Heart right ventricle (tissue), 16 donors: ENCODE results near the gene CERS6. TPM values are rescaled to one million over a fixed set of nuclear protein-coding genes. Genes with fewer than 3 reads are reported as not detected.

ENCODE experiments used
- ATAC-seq, 8 donors: fragments of 200-7000 bp; cut with Tn5 transposase; one replicate each; pipeline ENCODE4 v1.9.1; 2020; ENCODE audit warnings: mild to moderate bottlenecking in 8 of 8, moderate library complexity in 8 of 8, moderate number of reproducible peaks in 1 of 8
- DNase-seq, 2 donors: peaks; one replicate each; pipeline ENCODE4 v3.0.0-alpha.2; 2020
- H3K27ac ChIP-seq, 10 donors: fragments of 200-600 bp; sonication (generic) in 2 of 10; one replicate each; pipeline versions ENCODE4 v1.5.0 to v1.8.0; 2020 to 2022; ENCODE audit warnings: mild to moderate bottlenecking in 3 of 10
- H3K27me3 ChIP-seq, 7 donors: fragments of 200-600 bp; one replicate each; pipeline ENCODE4 v1.8.0; 2021 to 2022; ENCODE audit warnings: mild to moderate bottlenecking in 2 of 7
- H3K36me3 ChIP-seq, 9 donors: fragments of 200-600 bp; sonication (generic) in 1 of 9; one replicate each; pipeline versions ENCODE4 v1.5.0 to v1.8.0; 2020 to 2022; ENCODE audit warnings: mild to moderate bottlenecking in 2 of 9
- H3K4me1 ChIP-seq, 9 donors: fragments of 200-600 bp; sonication (generic) in 1 of 9; one replicate each; pipeline versions ENCODE4 v1.5.0 to v1.8.0; 2020 to 2022; ENCODE audit warnings: mild to moderate bottlenecking in 4 of 9
- H3K4me3 ChIP-seq, 10 donors: fragments of 200-600 bp; sonication (generic) in 2 of 10; one replicate each; pipeline versions ENCODE4 v1.5.0 to v1.8.0; 2020 to 2022; ENCODE audit warnings: mild to moderate bottlenecking in 7 of 10, moderate library complexity in 2 of 10
- H3K9me3 ChIP-seq, 11 donors: fragments of 200-600 bp in 10 of 11; sonication (generic) in 2 of 11; one replicate each; pipeline versions ENCODE4 v1.5.0 to v1.8.0; 2013 to 2022; ENCODE audit warnings: mild to moderate bottlenecking in 2 of 11, control low read depth in 1 of 11, moderate library complexity in 1 of 11
- WGBS, 2 donors: extraction: QIAGEN DNeasy Blood & Tissue Kit; methylation state at CpG; one replicate each; pipeline ENCODE4 v1.1.7; 2013; ENCODE audit warnings: inconsistent platforms in 1 of 2; 5-methylcytosine and 5-hydroxymethylcytosine counted together
- intact Hi-C, 10 donors: fragments of 100-400 bp; cut with DNase I; formaldehyde crosslinking; loops; one replicate each; pipeline versions ENCODE4 v1.11.1 to v1.14.2; 2022
- polyA plus RNA-seq, 2 donors: library from polyadenylated mRNA; stranded (reverse); fragments of 200-250 nt; gene quantifications; one replicate each; pipeline ENCODE4 v1.2.3, GENCODE V29; 2013
- total RNA-seq, 10 donors: library from RNA; stranded (reverse); fragmentation: NEBNext Ultra II Directional in 3 of 10; extraction: Animal tissue kit (Norgen Biotek cat#: 25700) in 3 of 10; gene quantifications; one replicate each; pipeline versions ENCODE4 v1.2.1 to v1.2.4, GENCODE V29; 2021 to 2023
- TF ChIP-seq, protein P1 (sequence below), 9 donors: fragments of 200-600 bp; sonication (generic) in 2 of 9; IDR thresholded peaks; one replicate each; pipeline versions ENCODE4 v1.5.0 to v1.8.0; 2021 to 2022; ENCODE audit warnings: antibody characterized with exemption in 9 of 9, mild to moderate bottlenecking in 5 of 9, moderate library complexity in 1 of 9
- donor health status: Arrhythmogenic right ventricular cardiomyopathy.
- donor health status: ischemic (EF 13 %, LVEDD 7.1; RV severe dilation, severe dysfunction).
- donor health status: healthy with polysubstance abuse.
- donor health status: DM: no; HTN: yes; CAD: no.
- donor health status: DM: no; HTN: no; CAD: no.
- donor health status: ischemic (EF 25% LVEDD 6.9; RV normal size, moderate dysfunction).
- donor health status: ischemic (EF 25% LVEDD 5.7; RV mildly dilated, moderate dysfunction).
- donor health status: healthy.
- donor health status: DM: yes; HTN: yes; CAD: no.
- donor health status: Ischemic cardiomyopathy.
- donor health status: ischemic (EF 35%, LVEDD 5.7; RV mildly dilated, moderate dysfunction).
- donor health status: nonischemic (EF 11% LVEDD 7.7; RV severe dilation, severe dysfunction).
- donor health status: DM: yes; HTN: yes; CAD: no.
- donor health status: PGD.
- donor health status: ischemic (EF 29% LVEDD 5.4; RV normal size, mild dysfunction).
- donor health status: nonischemic (EF 23%, LVEDD 6.1; RV moderate dilation, normal function).

CERS6 gene
- total and polyA plus RNA-seq, 12 donors = 20.5 to 76.3 (median 56.1) TPM

- TF ChIP-seq, protein P1, sequence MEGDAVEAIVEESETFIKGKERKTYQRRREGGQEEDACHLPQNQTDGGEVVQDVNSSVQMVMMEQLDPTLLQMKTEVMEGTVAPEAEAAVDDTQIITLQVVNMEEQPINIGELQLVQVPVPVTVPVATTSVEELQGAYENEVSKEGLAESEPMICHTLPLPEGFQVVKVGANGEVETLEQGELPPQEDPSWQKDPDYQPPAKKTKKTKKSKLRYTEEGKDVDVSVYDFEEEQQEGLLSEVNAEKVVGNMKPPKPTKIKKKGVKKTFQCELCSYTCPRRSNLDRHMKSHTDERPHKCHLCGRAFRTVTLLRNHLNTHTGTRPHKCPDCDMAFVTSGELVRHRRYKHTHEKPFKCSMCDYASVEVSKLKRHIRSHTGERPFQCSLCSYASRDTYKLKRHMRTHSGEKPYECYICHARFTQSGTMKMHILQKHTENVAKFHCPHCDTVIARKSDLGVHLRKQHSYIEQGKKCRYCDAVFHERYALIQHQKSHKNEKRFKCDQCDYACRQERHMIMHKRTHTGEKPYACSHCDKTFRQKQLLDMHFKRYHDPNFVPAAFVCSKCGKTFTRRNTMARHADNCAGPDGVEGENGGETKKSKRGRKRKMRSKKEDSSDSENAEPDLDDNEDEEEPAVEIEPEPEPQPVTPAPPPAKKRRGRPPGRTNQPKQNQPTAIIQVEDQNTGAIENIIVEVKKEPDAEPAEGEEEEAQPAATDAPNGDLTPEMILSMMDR (IDR thresholded peaks at IDR 0.05) = no peak
- no peaks in the 10 kb centered on the region for H3K9me3 ChIP-seq
- H3K36me3 ChIP-seq = no peaks in the 10 kb centered on the region
- DNase-seq (peak in 1 of 2 donors; percentile 18), ATAC-seq (peak in 3 of 8 donors; percentile 22 to 59 (median 57))
- intact Hi-C loops = no loop called here
- no peaks in the 10 kb centered on the region for H3K27me3 ChIP-seq
- H3K4me3 ChIP-seq = no peak overlapping the region
- H3K27ac ChIP-seq = no peak overlapping the region
- peaks cover 0 to 21% (median 5%) of the 10 kb centered on the region in 9 donors for H3K4me1 ChIP-seq
These were observed 19.2 kb upstream of the CERS6 start for GRCh38 chr2:168436840-168437239.

DNA sequence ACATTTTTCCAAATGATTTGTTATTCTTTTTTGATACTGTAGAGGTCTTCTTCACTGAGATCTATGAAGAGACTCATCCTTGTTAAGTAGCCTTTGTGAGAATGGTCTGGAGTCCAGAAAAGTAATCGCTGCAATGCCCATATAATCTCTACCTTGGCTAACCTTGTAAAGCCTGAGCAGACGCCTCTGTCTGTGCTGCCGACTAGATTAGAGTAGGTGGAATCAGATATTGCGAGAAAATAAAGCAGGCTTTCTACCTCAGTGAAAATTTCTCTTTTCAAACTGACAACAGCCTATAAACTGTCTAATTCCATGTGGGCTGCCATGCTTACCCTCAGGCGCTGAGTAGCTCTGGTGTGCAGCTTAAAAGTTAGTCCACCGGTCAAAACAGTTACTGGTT is 17.5 kb upstream of the CERS6 start:
- DNase-seq = no peak
- intact Hi-C loops = no loop called here
- Histone ChIP-seq H3K27me3 (no peaks in the 10 kb centered on the region), H3K27ac (no peak overlapping the region), H3K36me3 (no peaks in the 10 kb centered on the region), H3K4me3 (no peak overlapping the region), H3K9me3 (no peaks in the 10 kb centered on the region), H3K4me1 (peaks cover 0 to 21% (median 5%) of the 10 kb centered on the region in 9 donors)
- TF ChIP-seq, protein P1 (IDR thresholded peaks at IDR 0.05) = no peak
- 77 to 82% methylated on average over 6 of the region's 6 CpGs for WGBS, 2 donors
- no peak for ATAC-seq

GRCh38 chr2:168439536-168439935 is 16.5 kb upstream of the CERS6 start:
- peaks cover 0 to 3% (median 0%) of the 10 kb centered on the region in 11 donors for H3K9me3 ChIP-seq
- no peak overlapping the region for H3K4me3 ChIP-seq
- peaks cover 0 to 21% (median 5%) of the 10 kb centered on the region in 9 donors for H3K4me1 ChIP-seq
- TF ChIP-seq, protein P1 (IDR thresholded peaks at IDR 0.05) = no peak
- WGBS, 2 donors = 40 to 54% methylated on average over 3 of the region's 3 CpGs
- ATAC-seq = no peak
- intact Hi-C loops = no loop called here
- no peak overlapping the region for H3K27ac ChIP-seq
- H3K27me3 ChIP-seq = no peaks in the 10 kb centered on the region
- DNase-seq = no peak
- H3K36me3 ChIP-seq = no peaks in the 10 kb centered on the region

- intact Hi-C loops = loop anchor here in 4 of 10 donors (5.0 to 10.0 kb wide), 3 partner anchors 243 to 253 kb away; no protein-coding TSS in a partner anchor
- Histone ChIP-seq H3K9me3 (peaks cover 0 to 15% (median 0%) of the 10 kb centered on the region in 11 donors), H3K36me3 (no peaks in the 10 kb centered on the region), H3K27ac (no peak overlapping the region), H3K4me1 (peaks cover 0 to 21% (median 5%) of the 10 kb centered on the region in 9 donors), H3K4me3 (no peak overlapping the region), H3K27me3 (no peaks in the 10 kb centered on the region)
- TF ChIP-seq, protein P1 (IDR thresholded peaks at IDR 0.05) = no peak
- ATAC-seq = no peak
- no peak for DNase-seq
- 92 to 94% methylated on average over 6 of the region's 6 CpGs for WGBS, 2 donors
These were observed 14.7 kb upstream of the CERS6 start for GRCh38 chr2:168441214-168441872.
